ELF-1 (cell line): ENCODE data around the gene RHO.

ENCODE experiments used
- DNase-seq: peaks from one replicate; pipeline ENCODE4 v3.0.0-alpha.2; 2016; ENCODE audit warnings: low read depth, low spot score

The RHO gene

GRCh38 chr3:129577366-129577765 lies 48.9 kb downstream of the RHO start:
- DNase-seq = no peak

- no peak for DNase-seq
These were observed 49.7 kb downstream of the RHO start for GRCh38 chr3:129577925-129578786.

DNA sequence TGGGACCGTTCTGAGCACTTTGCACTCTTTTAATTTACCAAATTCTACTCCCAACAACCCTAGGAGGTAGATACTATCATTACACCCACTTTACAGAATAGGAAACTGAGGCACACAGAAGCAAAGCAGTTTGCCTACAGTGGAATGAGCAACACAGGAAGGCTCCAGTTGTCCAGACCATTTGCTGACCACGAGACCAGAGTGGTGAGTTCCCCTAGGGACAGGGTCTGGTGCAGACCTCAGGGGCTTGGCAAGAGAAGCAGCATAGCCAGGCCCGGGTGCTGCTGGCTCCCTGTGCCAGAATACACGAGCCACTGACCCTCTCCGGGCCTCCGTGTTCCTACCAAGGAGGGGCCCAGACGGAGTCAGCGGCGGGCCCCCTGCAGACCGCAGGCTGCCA lies 51.6 kb downstream of the RHO start:
- DNase-seq = no peak

DNA sequence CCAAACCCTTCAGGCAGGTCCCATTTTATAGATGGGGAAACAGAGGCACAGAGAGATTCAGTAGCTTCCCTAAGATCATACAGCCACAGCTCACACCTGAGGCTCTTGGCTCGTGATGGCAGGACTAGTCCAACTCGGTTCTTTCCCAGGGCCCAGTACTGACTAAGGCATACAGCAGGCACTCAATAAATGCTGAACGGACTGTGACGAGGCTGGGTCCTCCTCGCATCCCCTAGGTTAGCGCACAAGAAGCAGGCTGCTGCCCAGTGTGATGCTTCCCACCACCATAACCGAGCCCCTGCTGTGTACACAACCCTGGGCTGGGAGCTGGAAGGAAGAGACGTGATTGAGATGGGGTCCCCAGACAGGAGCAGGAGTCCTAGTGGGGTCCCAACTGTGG lies 53.2 kb downstream of the RHO start:
- no peak for DNase-seq

DNA sequence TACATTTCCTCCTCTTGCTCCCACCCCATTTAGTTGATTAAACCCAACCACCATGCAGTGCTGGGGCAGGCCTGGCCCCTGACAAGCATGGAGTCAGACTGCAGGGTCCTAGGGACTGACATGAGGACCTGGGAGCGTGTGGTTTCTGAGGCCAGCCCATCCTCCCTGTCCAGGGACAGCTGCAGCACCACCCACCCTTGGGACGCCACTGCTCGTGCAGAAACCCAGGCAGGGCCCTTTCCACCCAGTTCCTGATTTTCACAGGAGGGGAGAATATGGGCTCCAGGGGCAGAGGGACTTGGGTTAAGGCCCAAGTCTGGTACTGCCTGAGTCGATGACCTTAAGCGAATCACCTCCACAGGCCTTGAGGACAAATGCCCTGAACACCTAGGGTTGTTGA lies 54.4 kb downstream of the RHO start:
- no peak for DNase-seq

DNA sequence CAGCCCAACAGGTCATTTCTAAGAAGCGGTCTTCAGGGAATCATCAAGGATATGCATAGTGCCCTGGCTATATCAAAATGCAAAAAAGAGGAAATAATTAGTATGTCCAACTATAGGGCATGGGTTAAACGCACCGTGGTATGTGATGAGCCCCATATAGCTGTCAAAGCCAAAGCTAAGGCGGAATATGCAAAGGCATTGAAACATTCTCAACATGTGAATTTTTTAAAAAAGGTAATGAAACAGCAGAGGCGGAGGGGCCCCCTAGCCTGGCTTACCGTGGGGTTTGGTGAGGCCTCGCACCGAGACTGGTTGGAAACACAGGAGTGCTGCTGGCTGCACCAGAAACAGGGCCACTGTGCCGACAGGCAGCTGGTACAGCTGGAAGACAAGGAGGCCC lies 54.9 kb downstream of the RHO start:
- no peak for DNase-seq

DNA sequence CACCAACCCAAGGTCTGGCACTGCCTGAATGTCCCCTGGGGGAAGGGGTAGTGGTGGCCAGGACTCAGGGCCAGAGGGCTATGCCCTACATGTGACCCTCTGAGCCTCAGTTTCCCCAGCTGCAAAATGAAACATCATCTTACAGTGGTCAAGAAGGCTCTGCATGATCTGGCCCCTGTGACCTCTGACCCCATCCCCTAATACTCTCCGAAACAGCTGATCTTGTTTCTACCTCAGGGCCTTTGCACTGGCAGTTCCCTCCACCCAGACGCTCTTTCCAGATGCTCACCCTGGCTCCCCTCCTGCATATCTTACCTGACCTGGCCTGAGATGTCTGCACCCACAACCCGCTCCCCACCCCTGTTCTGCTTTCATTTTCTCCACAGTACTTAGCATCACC lies 56.2 kb downstream of the RHO start:
- no peak for DNase-seq
